Effector CD8-positive, alpha-beta T cell (primary cell): ENCODE measurements around the gene DLGAP1.

Experiments
- DNase-seq: peaks from one replicate; lab custom pipeline; 2025; lab: John Stamatoyannopoulos, UW

The DLGAP1 gene

GRCh38 chr18:3995476-3996102, 459.5 kb downstream of the DLGAP1 start:
- DNase-seq, result peak; percentile 2

GRCh38 chr18:3993941-3994687, 461.0 kb downstream of the DLGAP1 start:
- no peak for DNase-seq

GRCh38 chr18:3985664-3986063, 469.4 kb downstream of the DLGAP1 start:
- no peak for DNase-seq

- DNase-seq, result no peak
These were observed 470.1 kb downstream of the DLGAP1 start for GRCh38 chr18:3985020-3985419.

GRCh38 chr18:3984163-3984757, 470.8 kb downstream of the DLGAP1 start:
- no peak for DNase-seq

GRCh38 chr18:3983351-3983969, 471.6 kb downstream of the DLGAP1 start:
- DNase-seq, result no peak

GRCh38 chr18:3982541-3982940, 472.6 kb downstream of the DLGAP1 start:
- no peak for DNase-seq

- no peak for DNase-seq
These were observed 476.1 kb downstream of the DLGAP1 start for GRCh38 chr18:3979024-3979423.

GRCh38 chr18:3973191-3973850, 481.8 kb downstream of the DLGAP1 start:
- DNase-seq, result no peak

- DNase-seq, result no peak
These were observed 482.7 kb downstream of the DLGAP1 start for GRCh38 chr18:3972291-3972930.

- no peak for DNase-seq
These were observed 484.2 kb downstream of the DLGAP1 start for GRCh38 chr18:3970929-3971328.

- no peak for DNase-seq
These were observed 487.5 kb downstream of the DLGAP1 start for GRCh38 chr18:3967359-3968180.

- DNase-seq, result no peak
These were observed 488.3 kb downstream of the DLGAP1 start for GRCh38 chr18:3966642-3967358.

- DNase-seq, result no peak
These were observed 488.9 kb downstream of the DLGAP1 start for GRCh38 chr18:3966246-3966641.

- DNase-seq, result no peak
These were observed 494.1 kb downstream of the DLGAP1 start for GRCh38 chr18:3960977-3961376.

- no peak for DNase-seq
These were observed 495.0 kb downstream of the DLGAP1 start for GRCh38 chr18:3960142-3960541.

GRCh38 chr18:3952031-3952430, 503.1 kb downstream of the DLGAP1 start:
- DNase-seq, result no peak

- no peak for DNase-seq
These were observed 504.3 kb downstream of the DLGAP1 start for GRCh38 chr18:3950668-3951404.

- DNase-seq, result no peak
These were observed 506.1 kb downstream of the DLGAP1 start for GRCh38 chr18:3948958-3949357.
